K562 (cell line): Measurements from ENCODE around the gene MYO6. TPM values are rescaled to one million over a fixed set of nuclear protein-coding genes. Genes with fewer than 3 reads are reported as not detected.

Experiments used
- OTX1 ChIP-seq: fragments of 450-650 bp; formaldehyde crosslinking; IDR thresholded peaks from 2 replicates; pipeline ENCODE4 v1.4.0; 2022; ENCODE audit warnings: mild to moderate bottlenecking
- polyA plus RNA-seq, 8 experiments: library from polyadenylated mRNA; depleted of rRNA in 4 of 8; stranded (reverse) in 5 of 8; unstranded in 3 of 8; fragments of >200 nt; fragmentation: Nextera tagmentation in 2 of 8; fragmentation: Illumina TruSeq in 1 of 8; extraction: Ambion mirVana in 2 of 8; extraction: Trizol in 1 of 8; gene quantifications; 2 replicates each; pipeline versions ENCODE4 v1.2.1 to v1.2.3, GENCODE V29; 2011 to 2014; ENCODE audit warnings: inconsistent platforms in 1 of 8, missing spikeins in 1 of 8
- total RNA-seq, 7 experiments: library from RNA; depleted of rRNA in 6 of 7; stranded (reverse); fragments of >200 nt in 6 of 7; fragmentation: Illumina TruSeq in 2 of 7; extraction: Trizol in 2 of 7; gene quantifications; 2 replicates each; pipeline versions ENCODE4 v1.2.1 to v1.2.3, GENCODE V29; 2011 to 2021; ENCODE audit warnings: low replicate concordance in 1 of 7
- TF ChIP-seq, protein P1 (sequence below), 2 experiments: fragments of 450-650 bp in 1 of 2; sonication (generic) in 1 of 2; formaldehyde crosslinking in 1 of 2; IDR thresholded peaks; 2 replicates each; pipeline versions ENCODE4 v1.7.1 to v1.9.0; 2016 to 2022; ENCODE audit warnings: inconsistent platforms in 1 of 2, mild to moderate bottlenecking in 1 of 2, missing genetic modification reagents in 1 of 2
- TF ChIP-seq, protein P2 (sequence below): fragments of 250-450 bp; sonication (Bioruptor Pico); IDR thresholded peaks from 2 replicates; pipeline ENCODE4 v1.4.0; 2020; ENCODE audit warnings: mild to moderate bottlenecking, moderate library complexity, borderline replicate concordance
- TF ChIP-seq, protein P3 (sequence below), 3 experiments: fragments of 200-800 bp in 1 of 3; fragments of 250-450 bp in 1 of 3; fragments of 450-650 bp in 1 of 3; sonication (Bioruptor Pico) in 1 of 3; sonication (Bioruptor generic) in 1 of 3; formaldehyde crosslinking in 1 of 3; IDR thresholded peaks; 2 replicates each; pipeline versions ENCODE4 v1.6.1 to v1.8.0; 2016 to 2022; ENCODE audit warnings: mild to moderate bottlenecking in 2 of 3, missing genetic modification characterization in 2 of 3, missing compliant biosample characterization in 1 of 3, moderate library complexity in 1 of 3

The MYO6 gene
- total and polyA plus RNA-seq, 9 of the 15 experiments (the other 6 are each of a cell fraction or from before 2014, with no cell fraction given), result 1.3 to 5.5 (median 2.7) TPM

DNA sequence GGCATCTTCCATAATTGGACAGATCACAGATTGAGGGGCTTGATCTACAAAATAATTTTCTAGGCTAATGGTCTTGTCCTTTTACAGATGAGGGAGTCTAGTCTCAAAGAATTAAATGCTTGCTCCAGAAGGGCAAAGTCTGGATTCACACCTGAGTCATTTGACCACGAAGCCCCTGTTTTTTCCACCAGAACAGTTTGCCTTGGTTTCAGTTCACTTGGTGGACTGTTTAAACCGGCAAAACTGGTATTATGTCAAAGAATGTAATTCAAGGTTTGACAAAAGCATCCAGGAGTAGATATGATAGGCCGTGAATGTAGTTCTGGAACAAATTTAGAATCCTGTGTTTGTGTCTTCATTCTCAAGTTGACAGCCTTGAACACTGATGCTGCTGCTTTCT lies 3.3 kb downstream of the MYO6 start (continued):
- TF ChIP-seq, protein P1, sequence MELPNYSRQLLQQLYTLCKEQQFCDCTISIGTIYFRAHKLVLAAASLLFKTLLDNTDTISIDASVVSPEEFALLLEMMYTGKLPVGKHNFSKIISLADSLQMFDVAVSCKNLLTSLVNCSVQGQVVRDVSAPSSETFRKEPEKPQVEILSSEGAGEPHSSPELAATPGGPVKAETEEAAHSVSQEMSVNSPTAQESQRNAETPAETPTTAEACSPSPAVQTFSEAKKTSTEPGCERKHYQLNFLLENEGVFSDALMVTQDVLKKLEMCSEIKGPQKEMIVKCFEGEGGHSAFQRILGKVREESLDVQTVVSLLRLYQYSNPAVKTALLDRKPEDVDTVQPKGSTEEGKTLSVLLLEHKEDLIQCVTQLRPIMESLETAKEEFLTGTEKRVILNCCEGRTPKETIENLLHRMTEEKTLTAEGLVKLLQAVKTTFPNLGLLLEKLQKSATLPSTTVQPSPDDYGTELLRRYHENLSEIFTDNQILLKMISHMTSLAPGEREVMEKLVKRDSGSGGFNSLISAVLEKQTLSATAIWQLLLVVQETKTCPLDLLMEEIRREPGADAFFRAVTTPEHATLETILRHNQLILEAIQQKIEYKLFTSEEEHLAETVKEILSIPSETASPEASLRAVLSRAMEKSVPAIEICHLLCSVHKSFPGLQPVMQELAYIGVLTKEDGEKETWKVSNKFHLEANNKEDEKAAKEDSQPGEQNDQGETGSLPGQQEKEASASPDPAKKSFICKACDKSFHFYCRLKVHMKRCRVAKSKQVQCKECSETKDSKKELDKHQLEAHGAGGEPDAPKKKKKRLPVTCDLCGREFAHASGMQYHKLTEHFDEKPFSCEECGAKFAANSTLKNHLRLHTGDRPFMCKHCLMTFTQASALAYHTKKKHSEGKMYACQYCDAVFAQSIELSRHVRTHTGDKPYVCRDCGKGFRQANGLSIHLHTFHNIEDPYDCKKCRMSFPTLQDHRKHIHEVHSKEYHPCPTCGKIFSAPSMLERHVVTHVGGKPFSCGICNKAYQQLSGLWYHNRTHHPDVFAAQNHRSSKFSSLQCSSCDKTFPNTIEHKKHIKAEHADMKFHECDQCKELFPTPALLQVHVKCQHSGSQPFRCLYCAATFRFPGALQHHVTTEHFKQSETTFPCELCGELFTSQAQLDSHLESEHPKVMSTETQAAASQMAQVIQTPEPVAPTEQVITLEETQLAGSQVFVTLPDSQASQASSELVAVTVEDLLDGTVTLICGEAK (IDR thresholded peaks at IDR 0.05), result no peak
- TF ChIP-seq, protein P1 (CRISPR knock-in tag; IDR thresholded peaks at IDR 0.05), result no peak
- TF ChIP-seq, protein P2, sequence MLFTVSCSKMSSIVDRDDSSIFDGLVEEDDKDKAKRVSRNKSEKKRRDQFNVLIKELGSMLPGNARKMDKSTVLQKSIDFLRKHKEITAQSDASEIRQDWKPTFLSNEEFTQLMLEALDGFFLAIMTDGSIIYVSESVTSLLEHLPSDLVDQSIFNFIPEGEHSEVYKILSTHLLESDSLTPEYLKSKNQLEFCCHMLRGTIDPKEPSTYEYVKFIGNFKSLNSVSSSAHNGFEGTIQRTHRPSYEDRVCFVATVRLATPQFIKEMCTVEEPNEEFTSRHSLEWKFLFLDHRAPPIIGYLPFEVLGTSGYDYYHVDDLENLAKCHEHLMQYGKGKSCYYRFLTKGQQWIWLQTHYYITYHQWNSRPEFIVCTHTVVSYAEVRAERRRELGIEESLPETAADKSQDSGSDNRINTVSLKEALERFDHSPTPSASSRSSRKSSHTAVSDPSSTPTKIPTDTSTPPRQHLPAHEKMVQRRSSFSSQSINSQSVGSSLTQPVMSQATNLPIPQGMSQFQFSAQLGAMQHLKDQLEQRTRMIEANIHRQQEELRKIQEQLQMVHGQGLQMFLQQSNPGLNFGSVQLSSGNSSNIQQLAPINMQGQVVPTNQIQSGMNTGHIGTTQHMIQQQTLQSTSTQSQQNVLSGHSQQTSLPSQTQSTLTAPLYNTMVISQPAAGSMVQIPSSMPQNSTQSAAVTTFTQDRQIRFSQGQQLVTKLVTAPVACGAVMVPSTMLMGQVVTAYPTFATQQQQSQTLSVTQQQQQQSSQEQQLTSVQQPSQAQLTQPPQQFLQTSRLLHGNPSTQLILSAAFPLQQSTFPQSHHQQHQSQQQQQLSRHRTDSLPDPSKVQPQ (CRISPR knock-in tag), result no peak
- TF ChIP-seq OTX1 (CRISPR knock-in tag), result no peak
- TF ChIP-seq, protein P3, sequence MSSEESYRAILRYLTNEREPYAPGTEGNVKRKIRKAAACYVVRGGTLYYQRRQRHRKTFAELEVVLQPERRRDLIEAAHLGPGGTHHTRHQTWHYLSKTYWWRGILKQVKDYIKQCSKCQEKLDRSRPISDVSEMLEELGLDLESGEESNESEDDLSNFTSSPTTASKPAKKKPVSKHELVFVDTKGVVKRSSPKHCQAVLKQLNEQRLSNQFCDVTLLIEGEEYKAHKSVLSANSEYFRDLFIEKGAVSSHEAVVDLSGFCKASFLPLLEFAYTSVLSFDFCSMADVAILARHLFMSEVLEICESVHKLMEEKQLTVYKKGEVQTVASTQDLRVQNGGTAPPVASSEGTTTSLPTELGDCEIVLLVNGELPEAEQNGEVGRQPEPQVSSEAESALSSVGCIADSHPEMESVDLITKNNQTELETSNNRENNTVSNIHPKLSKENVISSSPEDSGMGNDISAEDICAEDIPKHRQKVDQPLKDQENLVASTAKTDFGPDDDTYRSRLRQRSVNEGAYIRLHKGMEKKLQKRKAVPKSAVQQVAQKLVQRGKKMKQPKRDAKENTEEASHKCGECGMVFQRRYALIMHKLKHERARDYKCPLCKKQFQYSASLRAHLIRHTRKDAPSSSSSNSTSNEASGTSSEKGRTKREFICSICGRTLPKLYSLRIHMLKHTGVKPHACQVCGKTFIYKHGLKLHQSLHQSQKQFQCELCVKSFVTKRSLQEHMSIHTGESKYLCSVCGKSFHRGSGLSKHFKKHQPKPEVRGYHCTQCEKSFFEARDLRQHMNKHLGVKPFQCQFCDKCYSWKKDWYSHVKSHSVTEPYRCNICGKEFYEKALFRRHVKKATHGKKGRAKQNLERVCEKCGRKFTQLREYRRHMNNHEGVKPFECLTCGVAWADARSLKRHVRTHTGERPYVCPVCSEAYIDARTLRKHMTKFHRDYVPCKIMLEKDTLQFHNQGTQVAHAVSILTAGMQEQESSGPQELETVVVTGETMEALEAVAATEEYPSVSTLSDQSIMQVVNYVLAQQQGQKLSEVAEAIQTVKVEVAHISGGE (CRISPR knock-in tag; IDR thresholded peaks at IDR 0.05), result no peak
